Left lung (tissue), 10 donors: Measurements from ENCODE around the gene COL18A1. TPM values are rescaled to one million over a fixed set of nuclear protein-coding genes. Genes with fewer than 3 reads are reported as not detected.
A peak's percentile ranks its signal among the peaks of the same experiment; 100 is the strongest.
"Not testable (repeated sequence)": the region's sequence is repeated elsewhere in the genome, so short reads cannot be mapped to it uniquely, and the experiment has no call there.

Source experiments
- ATAC-seq: fragments of 200-7000 bp; cut with Tn5 transposase; one replicate; pipeline ENCODE4 v1.9.1; 2020; ENCODE audit warnings: moderate library complexity
- DNase-seq, 4 donors: peaks; one replicate each; pipeline ENCODE4 v3.0.0-alpha.2; 2013 to 2020
- H3K27ac ChIP-seq, 2 donors: fragments of 200-600 bp; sonication (generic) in 1 of 2; one replicate each; pipeline versions ENCODE4 v1.5.0 to v1.8.0; 2020 to 2021
- H3K27me3 ChIP-seq, 2 donors: fragments of 200-600 bp; sonication (generic) in 1 of 2; one replicate each; pipeline versions ENCODE4 v1.5.0 to v1.8.0; 2020 to 2021
- H3K36me3 ChIP-seq, 2 donors: fragments of 200-600 bp; sonication (generic) in 1 of 2; one replicate each; pipeline versions ENCODE4 v1.5.0 to v1.8.0; 2020 to 2021
- H3K4me1 ChIP-seq, 2 donors: fragments of 200-600 bp; one replicate each; pipeline ENCODE4 v1.8.0; 2021
- H3K4me3 ChIP-seq, 2 donors: fragments of 200-600 bp; sonication (generic) in 1 of 2; one replicate each; pipeline versions ENCODE4 v1.5.0 to v1.8.0; 2020 to 2021; ENCODE audit warnings: mild to moderate bottlenecking in 1 of 2
- H3K9me3 ChIP-seq, 2 donors: fragments of 200-600 bp; sonication (generic) in 1 of 2; one replicate each; pipeline versions ENCODE4 v1.5.0 to v1.8.0; 2020 to 2021
- intact Hi-C, 2 donors: fragments of 100-400 bp; cut with DNase I; formaldehyde crosslinking; loops; one replicate each; pipeline versions ENCODE4 v1.11.2 to v1.14.2; 2022
- polyA plus RNA-seq, 6 donors: library from polyadenylated mRNA; unstranded; fragments of 120-200 nt; gene quantifications; one replicate each; pipeline ENCODE4 v1.2.1, GENCODE V29; 2013; ENCODE audit not compliant: insufficient read length in 6 of 6
- total RNA-seq, 2 donors: library from RNA; stranded (reverse); fragmentation: NEBNext Ultra II Directional; extraction: Animal tissue kit (Norgen Biotek cat#: 25700); gene quantifications; one replicate each; pipeline ENCODE4 v1.2.1, GENCODE V29; 2021
- TF ChIP-seq, protein P1 (sequence below), 2 donors: fragments of 200-600 bp; sonication (generic) in 1 of 2; IDR thresholded peaks; one replicate each; pipeline versions ENCODE4 v1.5.0 to v1.8.0; 2021; ENCODE audit warnings: antibody characterized with exemption in 2 of 2
- donor health status: DM: no; HTN: yes; CAD: no.
- donor health status: DM: no; HTN: no; CAD: no.

COL18A1 gene
- total and polyA plus RNA-seq, 8 donors, result 39.3 to 90.2 (median 64.0) TPM

DNA sequence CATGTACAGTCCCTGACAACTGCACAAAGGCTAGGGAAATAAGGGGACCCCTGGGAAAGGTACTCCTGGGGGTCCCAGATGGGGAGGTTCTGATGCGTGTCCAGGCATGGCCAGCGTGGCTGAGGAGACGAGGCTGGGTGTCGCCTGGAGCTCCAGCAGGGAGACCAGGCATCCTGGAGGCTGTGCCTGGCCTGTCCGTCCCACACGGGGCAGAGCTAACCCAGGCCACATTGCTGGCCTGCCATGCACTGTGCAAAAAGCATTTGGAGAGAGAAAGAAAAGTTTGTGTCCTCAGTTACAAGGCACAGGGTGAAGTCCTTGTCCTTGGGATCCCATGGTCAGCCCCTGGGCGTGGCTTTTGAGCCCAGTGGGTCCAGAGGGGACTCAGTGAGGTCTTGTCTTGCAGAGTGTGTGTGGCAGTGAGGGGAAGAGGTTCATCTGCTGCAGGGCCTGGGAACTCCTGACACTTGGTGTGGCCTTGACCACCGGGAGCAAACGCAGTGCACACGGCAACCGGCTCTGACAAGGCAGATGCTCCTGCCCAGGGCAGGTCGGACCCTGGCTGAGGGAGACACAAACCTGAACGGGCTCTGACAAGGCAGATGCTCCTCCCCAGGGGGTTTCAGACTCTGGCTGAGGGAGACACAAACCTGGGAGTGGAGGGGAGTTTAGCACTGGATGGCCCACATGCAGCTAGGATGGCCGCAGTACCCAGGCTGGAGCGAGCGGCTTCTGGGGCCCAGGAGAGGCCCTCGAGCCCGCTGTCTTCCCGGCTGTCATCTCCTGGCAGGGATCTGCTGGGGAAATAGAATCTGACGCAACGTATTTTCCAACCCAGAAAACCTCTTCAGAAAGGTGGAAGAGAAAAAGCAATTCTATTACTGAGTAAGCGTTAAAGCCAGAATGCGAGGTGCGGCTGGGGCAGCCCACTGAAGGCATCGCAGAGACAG is 37.3 kb upstream of the COL18A1 start:
- H3K4me3 ChIP-seq, result no peak overlapping the region
- TF ChIP-seq, protein P1, sequence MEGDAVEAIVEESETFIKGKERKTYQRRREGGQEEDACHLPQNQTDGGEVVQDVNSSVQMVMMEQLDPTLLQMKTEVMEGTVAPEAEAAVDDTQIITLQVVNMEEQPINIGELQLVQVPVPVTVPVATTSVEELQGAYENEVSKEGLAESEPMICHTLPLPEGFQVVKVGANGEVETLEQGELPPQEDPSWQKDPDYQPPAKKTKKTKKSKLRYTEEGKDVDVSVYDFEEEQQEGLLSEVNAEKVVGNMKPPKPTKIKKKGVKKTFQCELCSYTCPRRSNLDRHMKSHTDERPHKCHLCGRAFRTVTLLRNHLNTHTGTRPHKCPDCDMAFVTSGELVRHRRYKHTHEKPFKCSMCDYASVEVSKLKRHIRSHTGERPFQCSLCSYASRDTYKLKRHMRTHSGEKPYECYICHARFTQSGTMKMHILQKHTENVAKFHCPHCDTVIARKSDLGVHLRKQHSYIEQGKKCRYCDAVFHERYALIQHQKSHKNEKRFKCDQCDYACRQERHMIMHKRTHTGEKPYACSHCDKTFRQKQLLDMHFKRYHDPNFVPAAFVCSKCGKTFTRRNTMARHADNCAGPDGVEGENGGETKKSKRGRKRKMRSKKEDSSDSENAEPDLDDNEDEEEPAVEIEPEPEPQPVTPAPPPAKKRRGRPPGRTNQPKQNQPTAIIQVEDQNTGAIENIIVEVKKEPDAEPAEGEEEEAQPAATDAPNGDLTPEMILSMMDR (IDR thresholded peaks at IDR 0.05), result no peak
- intact Hi-C loops, result no loop called here
- ATAC-seq (no peak), DNase-seq (peak in 1 of 4 donors; percentile 70)
- no peaks in the 10 kb centered on the region for H3K36me3 ChIP-seq
- peaks cover 13 to 24% of the 10 kb centered on the region in 2 donors for H3K4me1 ChIP-seq
- no peak overlapping the region for H3K27ac ChIP-seq
- no peaks in the 10 kb centered on the region for H3K27me3 ChIP-seq
- no peaks in the 10 kb centered on the region for H3K9me3 ChIP-seq

DNA sequence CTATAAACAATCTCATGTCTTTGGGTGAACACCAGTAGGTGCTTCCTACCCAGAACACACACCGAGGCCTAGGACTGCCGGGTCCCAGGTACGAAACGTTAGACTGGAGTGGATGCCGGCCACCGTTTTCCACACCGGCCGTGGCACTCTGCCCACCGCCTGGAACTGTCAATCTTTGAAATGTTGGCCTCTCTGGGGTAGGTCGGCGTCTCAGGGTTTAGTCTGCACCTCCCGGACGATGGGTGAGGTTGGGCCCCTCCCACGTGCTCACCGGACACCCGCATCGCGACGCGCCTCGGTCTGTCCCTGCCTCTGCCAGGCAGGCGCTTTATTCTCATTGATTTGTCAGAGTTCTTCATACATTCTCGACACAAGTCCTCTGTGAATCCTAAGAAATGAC is 35.9 kb upstream of the COL18A1 start:
- intact Hi-C loops, result not testable (repeated sequence)

DNA sequence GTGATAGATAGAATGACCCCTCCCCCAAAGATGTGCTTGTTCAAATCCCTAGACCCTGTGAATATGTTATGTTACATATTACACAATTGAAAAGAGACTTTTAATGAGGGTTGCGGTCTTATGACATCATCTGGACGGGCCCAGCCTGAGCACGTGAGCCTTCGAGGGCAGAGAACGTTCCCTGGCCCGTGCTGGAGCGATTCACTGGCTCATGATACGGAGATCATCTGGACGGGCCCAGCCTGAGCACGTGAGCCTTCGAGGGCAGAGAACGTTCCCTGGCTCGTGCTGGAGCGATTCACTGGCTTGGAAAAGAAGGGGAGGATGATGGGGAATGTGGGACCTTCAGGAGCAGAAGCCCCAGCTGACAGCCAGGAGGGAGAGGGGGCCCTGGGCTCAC is 34.4 kb upstream of the COL18A1 start:
- TF ChIP-seq, protein P1 (IDR thresholded peaks at IDR 0.05), result no peak
- peak in 1 of 4 donors; percentile 25 for DNase-seq
- H3K27ac ChIP-seq, result no peak overlapping the region
- H3K9me3 ChIP-seq, result no peaks in the 10 kb centered on the region
- H3K27me3 ChIP-seq, result no peaks in the 10 kb centered on the region
- no peaks in the 10 kb centered on the region for H3K36me3 ChIP-seq
- no peak for ATAC-seq
- intact Hi-C loops, result no loop called here
- H3K4me3 ChIP-seq, result no peak overlapping the region
- peaks cover 1 to 4% of the 10 kb centered on the region in 2 donors for H3K4me1 ChIP-seq

More for the DNA sequence above, 35.9 kb upstream of the COL18A1 start:
- peak in 1 of 4 donors; percentile 59 for DNase-seq
- not testable (repeated sequence) for H3K9me3 ChIP-seq, H3K27me3 ChIP-seq, H3K4me3 ChIP-seq, H3K36me3 ChIP-seq, ATAC-seq, H3K27ac ChIP-seq
- peaks cover 13 to 17% of the 10 kb centered on the region in 2 donors for H3K4me1 ChIP-seq

DNA sequence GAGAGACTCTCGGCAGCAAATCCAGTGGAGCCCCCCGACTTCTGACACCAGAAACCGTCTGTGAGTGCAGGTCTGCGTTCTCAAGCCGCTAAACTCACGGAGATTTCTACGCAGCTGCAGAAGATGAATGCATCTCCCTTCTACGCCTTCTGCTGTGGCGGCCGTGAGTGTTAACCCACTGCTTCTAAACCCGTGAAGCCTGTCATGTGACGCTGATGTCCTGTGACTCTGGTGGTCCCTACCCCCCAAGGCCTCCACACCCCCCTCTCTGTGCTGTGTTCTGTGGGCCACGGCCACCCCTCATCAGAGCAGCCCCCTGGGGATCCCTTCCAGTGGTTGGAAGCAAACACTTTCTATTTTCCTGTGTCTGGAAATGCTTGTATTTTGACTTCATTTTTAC is 33.9 kb upstream of the COL18A1 start:
- H3K36me3 ChIP-seq, result no peaks in the 10 kb centered on the region
- intact Hi-C loops, result no loop called here
- DNase-seq (peak in 1 of 4 donors; percentile 51), ATAC-seq (no peak)
- no peaks in the 10 kb centered on the region for H3K9me3 ChIP-seq
- TF ChIP-seq, protein P1 (IDR thresholded peaks at IDR 0.05), result no peak
- no peak overlapping the region for H3K27ac ChIP-seq
- H3K4me3 ChIP-seq, result no peak overlapping the region
- no peaks in the 10 kb centered on the region for H3K27me3 ChIP-seq
- peaks cover 0 to 4% of the 10 kb centered on the region in 2 donors for H3K4me1 ChIP-seq

DNA sequence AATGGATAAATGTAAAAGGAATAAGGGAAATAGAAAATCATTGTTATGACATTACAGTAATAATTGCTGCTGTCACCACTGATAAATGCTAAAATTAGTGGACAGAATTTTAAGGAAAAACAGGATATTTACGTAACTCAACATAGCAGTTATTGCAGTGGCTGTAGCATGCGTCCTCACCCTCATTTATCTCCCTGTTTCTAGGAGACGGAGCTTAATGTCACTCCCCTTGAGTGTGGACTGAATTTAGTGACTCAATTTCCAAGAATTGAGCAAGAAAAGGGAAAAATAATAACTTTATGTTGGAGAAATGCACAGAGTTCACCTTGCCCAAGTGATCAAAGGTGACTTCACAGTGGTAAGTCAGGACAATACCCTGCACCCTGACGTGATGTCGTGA is 33.3 kb upstream of the COL18A1 start:
- H3K4me1 ChIP-seq, result peaks cover 0 to 2% of the 10 kb centered on the region in 2 donors
- H3K9me3 ChIP-seq, result no peaks in the 10 kb centered on the region
- H3K27ac ChIP-seq, result no peak overlapping the region
- ATAC-seq (no peak), DNase-seq (no peak)
- H3K36me3 ChIP-seq, result no peaks in the 10 kb centered on the region
- no peak overlapping the region for H3K4me3 ChIP-seq
- TF ChIP-seq, protein P1 (IDR thresholded peaks at IDR 0.05), result no peak
- no peaks in the 10 kb centered on the region for H3K27me3 ChIP-seq
- intact Hi-C loops, result no loop called here
